Fibroblast of the conjunctiva (primary cell): Measurements from ENCODE around the gene TRAPPC6A.

Experiments
- DNase-seq: peaks from one replicate; pipeline ENCODE4 v3.0.0-alpha.2; 2010; ENCODE audit warnings: low read depth

The TRAPPC6A gene

GRCh38 chr19:45163751-45164460, 14.1 kb downstream of the TRAPPC6A start:
- DNase-seq, result no peak

- DNase-seq, result no peak
Observed at GRCh38 chr19:45163156-45163555, 14.9 kb downstream of the TRAPPC6A start.

GRCh38 chr19:45162608-45163143, 15.4 kb downstream of the TRAPPC6A start:
- no peak for DNase-seq

DNA sequence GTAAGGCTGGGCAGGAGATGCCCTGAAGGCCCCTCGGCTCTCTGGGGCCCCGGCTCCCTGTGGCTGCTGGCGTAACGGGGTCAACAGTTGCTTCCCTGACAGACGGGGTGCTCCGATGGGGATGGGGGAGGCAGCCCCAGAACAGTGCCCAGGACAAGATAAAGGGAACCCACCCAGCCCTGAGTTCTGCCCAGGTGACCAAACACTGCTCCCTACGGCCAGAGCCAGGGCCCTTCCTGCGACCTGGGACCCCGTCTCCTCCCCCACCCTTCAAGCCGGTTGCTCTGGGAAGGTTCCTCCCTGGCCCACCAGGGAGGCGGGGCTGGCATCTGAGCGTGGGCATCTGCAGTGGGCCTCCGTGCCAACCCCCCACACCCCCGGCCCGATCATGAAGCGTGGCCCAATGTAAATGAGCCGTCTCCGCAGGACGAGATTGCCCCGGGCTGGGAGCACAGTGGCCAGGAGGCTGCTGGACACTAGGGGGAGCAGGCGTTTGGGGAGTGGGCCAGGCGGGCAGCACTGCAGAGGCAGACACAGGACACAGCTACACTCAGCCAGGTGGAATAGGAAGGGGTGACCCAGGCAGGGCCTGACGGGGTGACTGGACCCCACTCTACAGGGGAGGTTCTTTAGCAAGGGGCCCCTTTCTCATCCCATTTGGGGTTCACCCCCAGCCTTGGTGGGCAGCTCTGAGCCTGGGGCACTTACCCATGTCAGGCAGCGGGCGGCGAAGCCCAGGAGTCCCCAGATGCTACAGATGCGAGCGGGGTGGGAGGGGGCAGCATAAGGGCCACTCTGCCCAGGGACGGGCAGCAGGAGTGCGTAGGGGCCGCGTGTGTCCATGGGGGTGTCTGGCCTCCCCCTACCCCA, 16.1 kb downstream of the TRAPPC6A start:
- DNase-seq, result no peak

DNA sequence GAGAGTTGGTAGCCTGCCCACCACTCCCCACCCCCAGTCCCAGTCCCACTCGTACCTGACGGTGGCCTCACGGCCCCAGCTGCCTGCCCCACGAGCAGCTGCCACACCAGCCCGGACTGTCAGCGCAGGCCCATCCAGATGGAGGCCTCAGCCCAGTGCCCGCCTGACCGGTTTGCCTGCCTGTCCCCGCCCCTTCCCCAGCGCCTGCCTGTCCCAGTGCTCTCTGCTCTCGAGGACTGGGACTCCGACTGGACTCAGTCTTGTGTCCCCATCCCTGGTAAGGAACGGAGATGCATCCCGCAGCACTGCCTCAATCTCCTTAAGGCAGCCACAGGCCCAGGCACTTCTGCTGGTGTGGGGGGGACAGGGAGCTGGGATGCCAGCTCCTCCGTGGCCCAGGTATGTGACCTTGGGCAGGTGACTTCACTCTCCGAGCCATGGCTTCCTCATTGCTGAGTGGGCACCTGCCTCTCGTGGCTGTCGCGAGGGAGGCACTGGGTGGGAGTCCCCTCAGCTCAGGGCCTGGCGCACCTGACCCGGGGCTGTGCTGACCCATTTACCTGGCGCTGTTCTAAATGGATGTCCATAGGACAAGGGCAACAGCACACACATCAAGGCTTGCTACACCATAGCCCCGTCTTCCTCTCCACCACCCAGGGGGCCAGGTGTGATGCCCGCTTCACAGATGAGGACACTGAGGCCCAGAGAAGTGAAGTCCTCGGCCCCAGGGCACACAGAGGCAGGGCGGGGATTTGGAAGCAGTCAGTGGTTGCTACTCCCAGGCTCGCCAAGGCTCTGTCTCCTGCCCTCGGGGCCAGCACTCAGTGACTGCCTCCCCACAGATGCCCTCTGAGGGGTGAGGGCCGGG, 16.9 kb downstream of the TRAPPC6A start, which contains the start of gene NKPD1:
Gene NKPD1, minus strand, starts transcription at position 113 of the 868 bp plus-strand sequence. CDS start 832 bp downstream, outside the sequence.
- no peak for DNase-seq

DNA sequence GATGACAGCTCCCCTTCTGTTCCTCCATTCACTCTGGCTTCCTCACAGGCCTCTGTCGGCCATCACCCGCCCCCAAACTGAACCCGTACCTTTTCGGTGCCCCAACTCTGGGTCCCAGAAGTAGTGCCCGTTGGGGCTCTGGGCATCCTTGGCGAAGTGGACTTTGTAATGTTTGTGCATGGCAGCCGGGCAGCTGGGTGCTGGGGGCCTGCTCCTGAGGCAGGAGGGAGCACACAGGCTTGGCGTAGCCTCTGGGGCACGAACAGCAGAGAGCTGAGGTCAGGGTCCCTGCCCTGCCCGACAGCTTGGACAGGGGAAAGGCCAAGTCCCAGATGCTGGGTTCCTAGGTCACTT, 18.1 kb downstream of the TRAPPC6A start:
- DNase-seq, result no peak

- DNase-seq, result no peak
Observed at GRCh38 chr19:45159210-45159970, 18.6 kb downstream of the TRAPPC6A start.

DNA sequence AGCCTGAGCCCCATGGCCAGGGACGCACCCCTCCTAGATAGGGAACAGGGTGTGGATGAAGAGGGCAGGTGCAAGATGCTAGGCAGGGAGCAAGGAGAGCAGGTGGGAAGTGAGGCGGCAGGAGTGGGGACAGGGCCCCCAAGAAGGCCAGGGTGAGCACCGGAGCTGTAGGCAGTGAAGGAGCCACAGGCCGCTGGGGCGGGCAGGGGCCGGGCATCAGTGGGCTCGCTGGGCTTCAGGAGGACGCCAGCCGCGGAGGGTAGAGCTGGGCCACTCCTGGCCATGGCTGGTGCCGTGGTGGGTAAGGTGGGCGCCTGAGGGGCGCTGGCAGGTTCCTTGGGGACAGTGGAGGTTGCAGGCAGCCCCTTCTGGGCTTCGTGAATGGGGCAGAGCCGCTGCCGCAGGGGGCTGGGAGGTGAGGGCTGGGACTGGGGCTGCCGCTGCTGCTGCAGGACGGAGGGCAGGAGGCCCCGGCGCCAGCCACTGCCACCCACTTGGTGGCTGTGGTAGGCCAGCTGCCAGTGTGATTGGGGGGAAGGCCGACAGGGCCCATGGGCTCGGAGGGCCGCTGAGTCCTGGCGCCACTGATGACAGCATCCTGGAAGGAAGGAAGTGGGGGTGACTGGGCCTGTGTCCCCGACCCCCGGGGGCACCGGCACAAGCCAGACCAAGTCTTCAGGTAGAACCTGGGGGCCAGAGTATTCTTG, 19.4 kb downstream of the TRAPPC6A start:
- no peak for DNase-seq

- no peak for DNase-seq
Observed at GRCh38 chr19:45156751-45157150, 21.3 kb downstream of the TRAPPC6A start.

GRCh38 chr19:45156011-45156630, 21.9 kb downstream of the TRAPPC6A start:
- no peak for DNase-seq

GRCh38 chr19:45154064-45154827, 23.8 kb downstream of the TRAPPC6A start:
- DNase-seq, result peak; percentile 47

GRCh38 chr19:45153339-45154063, 24.5 kb downstream of the TRAPPC6A start:
- DNase-seq, result no peak

DNA sequence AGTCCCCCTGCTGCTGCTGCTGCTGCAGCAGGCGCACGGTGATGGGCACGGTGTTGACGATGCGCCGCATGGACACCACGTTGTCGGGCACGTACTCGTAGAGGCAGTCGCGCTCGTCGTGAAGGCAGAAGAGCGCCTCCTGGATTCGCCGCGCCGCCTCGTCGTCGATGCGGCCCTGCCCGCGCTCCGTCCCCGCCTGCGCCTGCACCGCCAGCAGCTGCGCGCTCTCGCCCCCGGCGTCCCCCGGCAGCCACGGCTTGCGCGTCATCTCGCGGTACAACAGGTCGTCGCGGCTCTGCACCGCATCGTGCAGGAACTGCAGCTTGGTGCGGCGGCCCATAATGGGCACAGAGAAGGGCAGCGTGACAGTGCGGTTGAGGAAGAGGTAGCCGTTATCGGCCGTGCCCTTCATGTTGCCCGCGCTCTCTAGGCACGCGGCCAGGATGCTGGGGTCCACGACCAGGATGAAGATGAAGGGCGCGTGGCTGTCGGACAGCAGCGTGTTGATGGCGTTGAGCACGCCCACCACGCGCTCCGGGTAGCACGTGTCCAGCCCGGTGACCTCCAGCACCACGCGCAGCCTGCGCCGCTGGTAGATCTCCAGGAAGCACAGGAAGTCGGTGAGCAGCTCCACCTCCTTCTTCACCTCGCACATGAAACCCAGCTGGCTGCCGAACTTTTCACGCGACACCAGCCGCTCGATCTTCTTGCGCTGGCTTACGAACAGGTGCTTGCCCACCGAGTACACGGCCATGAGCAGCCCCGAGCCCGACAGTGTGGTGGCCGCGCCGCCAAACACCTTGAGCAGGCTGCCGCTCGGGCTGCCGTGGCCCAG, 25.3 kb downstream of the TRAPPC6A start:
- no peak for DNase-seq

- no peak for DNase-seq
Observed at GRCh38 chr19:45151821-45152503, 26.1 kb downstream of the TRAPPC6A start.

GRCh38 chr19:45151320-45151719, 26.7 kb downstream of the TRAPPC6A start:
- no peak for DNase-seq

DNA sequence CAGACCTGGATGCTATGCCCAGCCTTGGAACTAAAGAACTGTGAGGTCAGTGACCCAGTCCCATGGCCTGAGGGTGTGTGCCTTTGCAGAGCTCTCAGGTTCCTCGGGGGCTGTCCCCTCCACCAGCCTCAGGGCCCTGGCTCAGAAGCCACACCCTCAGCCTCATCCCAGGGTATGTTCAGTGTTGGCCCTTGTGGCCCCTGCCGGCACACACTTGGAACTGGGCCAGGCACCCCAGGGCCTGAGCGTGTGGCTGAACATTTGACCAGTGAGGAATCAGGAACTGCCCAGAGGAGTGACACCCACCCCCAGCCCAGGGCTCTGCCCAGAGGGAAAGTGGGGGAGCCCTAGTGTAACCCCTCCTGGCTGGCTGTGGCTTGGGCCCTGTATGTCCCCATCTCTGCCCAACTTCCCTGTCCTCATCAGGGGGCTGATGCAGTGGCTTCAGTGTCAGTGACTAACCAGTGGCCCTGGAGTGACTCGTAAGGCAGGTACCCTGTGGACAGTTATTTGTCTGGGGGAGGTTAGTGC, 27.2 kb downstream of the TRAPPC6A start:
- no peak for DNase-seq

- no peak for DNase-seq
Observed at GRCh38 chr19:45150180-45150579, 27.9 kb downstream of the TRAPPC6A start.
